Lower lobe of right lung (tissue), 2 donors: ENCODE measurements around the gene TUBGCP2. TPM values are rescaled to one million over a fixed set of nuclear protein-coding genes. Genes with fewer than 3 reads are reported as not detected.
A peak's percentile ranks its signal among the peaks of the same experiment; 100 is the strongest.

Experiments used
- ATAC-seq, 2 donors: fragments of 200-7000 bp; cut with Tn5 transposase; one replicate each; pipeline ENCODE4 v1.9.1; 2020 to 2022; ENCODE audit warnings: mild to moderate bottlenecking in 2 of 2, moderate library complexity in 2 of 2
- DNase-seq: peaks from one replicate; pipeline ENCODE4 v3.0.0-alpha.2; 2020
- H3K27ac ChIP-seq: fragments of 200-600 bp; one replicate; pipeline ENCODE4 v1.8.0; 2022
- H3K27me3 ChIP-seq: fragments of 200-600 bp; one replicate; pipeline ENCODE4 v1.8.0; 2022; ENCODE audit warnings: low read depth
- H3K36me3 ChIP-seq: fragments of 200-600 bp; one replicate; pipeline ENCODE4 v1.8.0; 2022; ENCODE audit warnings: mild to moderate bottlenecking
- H3K4me1 ChIP-seq: fragments of 200-600 bp; one replicate; pipeline ENCODE4 v1.8.0; 2022
- H3K4me3 ChIP-seq: fragments of 200-600 bp; one replicate; pipeline ENCODE4 v1.8.0; 2022; ENCODE audit warnings: mild to moderate bottlenecking
- H3K9me3 ChIP-seq: fragments of 200-600 bp; one replicate; pipeline ENCODE4 v1.8.0; 2022
- CTCF ChIP-seq: fragments of 200-600 bp; IDR thresholded peaks from one replicate; pipeline ENCODE4 v1.8.0; 2022; ENCODE audit warnings: antibody characterized with exemption, mild to moderate bottlenecking
- intact Hi-C: fragments of 100-400 bp; cut with DNase I; formaldehyde crosslinking; loops from one replicate; pipeline ENCODE4 v1.11.0; 2022
- total RNA-seq: library from RNA; stranded (reverse); fragmentation: NEBNext Ultra II Directional; extraction: Animal tissue kit (Norgen Biotek cat#: 25700); gene quantifications from one replicate; pipeline ENCODE4 v1.2.1, GENCODE V29; 2021
- donor health status: DM: no; HTN: yes; CAD: no; lungs with severe emphysema.

Gene TUBGCP2
- total RNA-seq, 1 donor from 2014 or later, result 54.5 TPM

GRCh38 chr10:133309100-133309719 is 538 bp upstream of the TUBGCP2 start:
- TF ChIP-seq CTCF, result no peak
- Histone ChIP-seq H3K27me3 (no peaks in the 10 kb centered on the region), H3K9me3 (no peaks in the 10 kb centered on the region), H3K36me3 (peaks cover 40% of the 10 kb centered on the region), H3K27ac (peak overlapping the region; percentile 99), H3K4me1 (peaks cover 28% of the 10 kb centered on the region), H3K4me3 (peak overlapping the region; percentile 96)
- intact Hi-C loops, result no loop called here
- ATAC-seq (peak; percentile 96 to 97), DNase-seq (peak; percentile 95)

GRCh38 chr10:133307776-133308420 is 774 bp downstream of the TUBGCP2 start:
- DNase-seq, result peak; percentile 92
- peak overlapping the region; percentile 99 for H3K27ac ChIP-seq
- H3K4me3 ChIP-seq, result peak overlapping the region; percentile 96
- H3K36me3 ChIP-seq, result peaks cover 34% of the 10 kb centered on the region
- H3K27me3 ChIP-seq, result no peaks in the 10 kb centered on the region
- peak; percentile 70 for TF ChIP-seq CTCF
- H3K4me1 ChIP-seq, result peaks cover 28% of the 10 kb centered on the region
- peak; percentile 60 to 64 for ATAC-seq
- intact Hi-C loops, result no loop called here
- no peaks in the 10 kb centered on the region for H3K9me3 ChIP-seq

DNA sequence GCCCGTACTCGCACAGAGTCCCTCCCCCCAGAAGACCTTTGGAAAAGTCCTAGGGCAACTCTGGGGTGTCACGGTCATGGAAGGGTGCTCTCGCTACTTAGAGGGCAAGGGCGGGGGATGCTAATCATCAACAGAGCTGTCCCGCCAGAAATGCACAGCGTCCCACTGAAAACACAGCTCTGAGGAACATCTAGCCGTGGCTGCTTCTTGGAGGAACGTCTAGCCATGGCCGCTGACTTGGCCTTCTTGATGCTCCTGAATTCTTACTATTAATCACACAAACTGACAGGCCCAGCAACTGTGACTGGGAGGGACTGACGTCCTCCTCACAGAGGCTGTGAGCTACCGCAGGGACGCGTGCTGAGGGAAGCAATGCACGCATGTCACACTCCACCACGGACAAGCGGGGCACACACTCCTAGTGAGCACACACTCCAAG is 1.7 kb downstream of the TUBGCP2 start:
- Histone ChIP-seq H3K4me3 (no peak overlapping the region), H3K9me3 (no peaks in the 10 kb centered on the region)

DNA sequence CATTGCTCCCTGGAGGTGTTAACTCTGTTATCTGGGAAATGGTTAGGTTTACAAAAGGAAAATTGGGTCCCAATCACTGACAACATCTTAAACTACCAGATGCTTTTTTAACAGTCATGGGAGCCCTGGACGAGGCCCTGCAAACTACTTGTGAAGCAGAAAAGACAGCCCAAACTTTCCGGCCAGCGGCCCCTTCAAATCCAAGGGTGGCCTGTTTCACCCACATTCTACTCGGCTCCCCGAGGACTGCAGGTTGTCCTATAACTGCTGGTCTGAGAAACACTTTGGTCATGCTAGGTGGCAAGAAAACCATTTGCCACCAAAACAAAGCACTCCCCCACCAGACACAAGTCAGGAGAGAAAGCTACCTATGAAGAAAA is 2.6 kb downstream of the TUBGCP2 start:
- ATAC-seq, result no peak
- Histone ChIP-seq H3K36me3 (peaks cover 33% of the 10 kb centered on the region), H3K9me3 (no peaks in the 10 kb centered on the region), H3K4me3 (no peak overlapping the region), H3K27me3 (no peaks in the 10 kb centered on the region), H3K4me1 (peaks cover 28% of the 10 kb centered on the region), H3K27ac (peak overlapping the region; percentile 72)
- peak; percentile 22 for DNase-seq
- TF ChIP-seq CTCF, result no peak
- intact Hi-C loops, result no loop called here

More for the DNA sequence above, 1.7 kb downstream of the TUBGCP2 start:
- Histone ChIP-seq H3K27ac (peak overlapping the region; percentile 99), H3K27me3 (no peaks in the 10 kb centered on the region), H3K36me3 (peaks cover 33% of the 10 kb centered on the region), H3K4me1 (peaks cover 28% of the 10 kb centered on the region)
- TF ChIP-seq CTCF, result no peak
- no peak for ATAC-seq
- no peak for DNase-seq
- intact Hi-C loops, result no loop called here

DNA sequence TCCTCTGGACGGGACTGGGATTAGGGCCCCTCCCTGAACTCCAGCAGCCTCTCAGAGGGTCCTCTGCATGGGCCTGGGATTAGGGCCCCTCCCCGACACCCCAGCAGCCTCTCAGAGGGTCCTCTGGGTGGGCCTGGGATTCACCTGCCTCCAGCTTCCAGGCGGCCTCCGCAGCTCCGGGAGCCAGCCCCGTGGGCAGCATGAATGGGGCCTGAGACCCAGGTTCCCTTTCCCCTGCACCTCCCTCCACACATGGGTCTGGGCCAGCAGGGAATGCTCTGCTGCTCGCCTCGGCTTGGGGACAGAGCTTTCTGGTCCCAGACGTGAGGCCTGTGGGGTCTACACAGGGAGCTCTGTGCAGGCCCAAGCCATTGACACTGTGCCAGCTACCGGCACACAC is 5.5 kb downstream of the TUBGCP2 start:
- Histone ChIP-seq H3K9me3 (no peaks in the 10 kb centered on the region), H3K4me1 (peaks cover 22% of the 10 kb centered on the region), H3K4me3 (no peak overlapping the region), H3K27ac (no peak overlapping the region), H3K36me3 (peaks cover 46% of the 10 kb centered on the region), H3K27me3 (no peaks in the 10 kb centered on the region)
- intact Hi-C loops, result no loop called here
- no peak for ATAC-seq
- DNase-seq, result no peak
- no peak for TF ChIP-seq CTCF
